ENCODE data around the gene DIP2C.

The DIP2C gene

DNA sequence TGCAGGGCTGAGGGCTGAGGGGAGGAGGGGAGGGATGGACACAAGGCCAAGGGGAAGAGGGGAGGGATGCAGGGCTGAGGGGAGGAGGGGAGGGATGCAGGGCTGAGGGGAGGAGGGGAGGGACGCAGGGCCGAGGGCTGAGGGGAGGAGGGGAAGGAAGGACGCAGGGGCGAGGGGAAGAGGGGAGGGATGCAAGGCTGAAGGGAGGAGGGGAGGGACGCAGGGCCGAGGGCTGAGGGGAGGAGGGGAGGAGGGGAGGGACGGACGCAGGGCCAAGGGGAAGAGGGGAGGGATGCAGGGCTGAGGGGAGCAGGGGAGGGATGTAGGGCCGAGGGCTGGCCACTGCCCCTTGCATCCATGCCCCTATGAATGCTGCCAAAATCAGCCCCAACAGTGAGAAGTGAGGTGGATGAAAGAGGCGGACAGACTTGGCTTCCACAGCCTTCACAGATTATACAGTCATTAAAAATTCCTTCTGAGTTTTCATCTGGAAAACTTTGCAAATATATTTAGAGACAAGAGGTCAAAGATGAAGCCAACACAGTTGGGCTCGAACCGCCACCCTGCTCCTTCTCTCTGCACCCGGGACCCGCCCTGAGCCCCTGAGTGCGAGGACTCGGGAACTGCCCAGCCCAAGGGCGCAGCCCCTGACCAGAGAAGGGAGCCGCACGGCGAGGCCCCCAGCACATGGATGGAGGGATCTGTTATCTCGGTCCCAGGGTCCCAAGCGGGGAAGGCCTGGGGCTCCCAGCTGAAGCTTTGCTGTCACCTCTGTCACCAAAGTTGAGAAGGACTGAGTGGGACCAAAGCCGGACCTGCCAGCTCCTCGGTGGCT is 65.8 kb downstream of the DIP2C start:
- no peak for TF ChIP-seq EZH2 (IDR thresholded peaks at IDR 0.05; ENCODE audit: borderline replicate concordance, low read depth, low read length, severe bottlenecking)
- TF ChIP-seq, protein P1, sequence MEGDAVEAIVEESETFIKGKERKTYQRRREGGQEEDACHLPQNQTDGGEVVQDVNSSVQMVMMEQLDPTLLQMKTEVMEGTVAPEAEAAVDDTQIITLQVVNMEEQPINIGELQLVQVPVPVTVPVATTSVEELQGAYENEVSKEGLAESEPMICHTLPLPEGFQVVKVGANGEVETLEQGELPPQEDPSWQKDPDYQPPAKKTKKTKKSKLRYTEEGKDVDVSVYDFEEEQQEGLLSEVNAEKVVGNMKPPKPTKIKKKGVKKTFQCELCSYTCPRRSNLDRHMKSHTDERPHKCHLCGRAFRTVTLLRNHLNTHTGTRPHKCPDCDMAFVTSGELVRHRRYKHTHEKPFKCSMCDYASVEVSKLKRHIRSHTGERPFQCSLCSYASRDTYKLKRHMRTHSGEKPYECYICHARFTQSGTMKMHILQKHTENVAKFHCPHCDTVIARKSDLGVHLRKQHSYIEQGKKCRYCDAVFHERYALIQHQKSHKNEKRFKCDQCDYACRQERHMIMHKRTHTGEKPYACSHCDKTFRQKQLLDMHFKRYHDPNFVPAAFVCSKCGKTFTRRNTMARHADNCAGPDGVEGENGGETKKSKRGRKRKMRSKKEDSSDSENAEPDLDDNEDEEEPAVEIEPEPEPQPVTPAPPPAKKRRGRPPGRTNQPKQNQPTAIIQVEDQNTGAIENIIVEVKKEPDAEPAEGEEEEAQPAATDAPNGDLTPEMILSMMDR (IDR thresholded peaks at IDR 0.05; ENCODE audit: borderline replicate concordance, extremely low read depth, low read length, poor library complexity, severe bottlenecking) = no peak
- no peak for ATAC-seq (ENCODE audit: insufficient read depth, low read depth)
- DNase-seq = no peak

GRCh38 chr10:623014-623413 is 66.5 kb downstream of the DIP2C start:
- no peaks in the 10 kb centered on the region for H3K79me2 ChIP-seq (ENCODE audit: insufficient read depth, low read length)

More for the DNA sequence above, 65.8 kb downstream of the DIP2C start:
- no peaks in the 10 kb centered on the region for H3K79me2 ChIP-seq (ENCODE audit: insufficient read depth, low read length)
- 0 out of 2 replicates have a peak, but pooled peaks cover 6% of the 10 kb centered on the region for H4K20me1 ChIP-seq (ENCODE audit: insufficient read depth, low read length)
- no peak overlapping the region for H3K9ac ChIP-seq (ENCODE audit: low read depth, low read length)
- peaks cover 16% of the 10 kb centered on the region for H3K27me3 ChIP-seq (ENCODE audit: insufficient read depth, low read length, poor library complexity)
- H3K9me3 ChIP-seq (ENCODE audit: insufficient read depth, low read length, severe bottlenecking) = no peaks in the 10 kb centered on the region
- H3K4me3 ChIP-seq (ENCODE audit: low read depth in 1 of 2, low read length in 2 of 2) = no peak overlapping the region
- H3K36me3 ChIP-seq (ENCODE audit: insufficient read depth, low read length) = no peaks in the 10 kb centered on the region
- no peak overlapping the region for H3K4me2 ChIP-seq (ENCODE audit: insufficient read depth, low read length)
- H2AFZ ChIP-seq (ENCODE audit: low read depth, low read length) = no peak overlapping the region
- no peak overlapping the region for H3K27ac ChIP-seq (ENCODE audit: low read length)
- no peaks in the 10 kb centered on the region for H3K4me1 ChIP-seq (ENCODE audit: insufficient read depth, low read length)

DNA sequence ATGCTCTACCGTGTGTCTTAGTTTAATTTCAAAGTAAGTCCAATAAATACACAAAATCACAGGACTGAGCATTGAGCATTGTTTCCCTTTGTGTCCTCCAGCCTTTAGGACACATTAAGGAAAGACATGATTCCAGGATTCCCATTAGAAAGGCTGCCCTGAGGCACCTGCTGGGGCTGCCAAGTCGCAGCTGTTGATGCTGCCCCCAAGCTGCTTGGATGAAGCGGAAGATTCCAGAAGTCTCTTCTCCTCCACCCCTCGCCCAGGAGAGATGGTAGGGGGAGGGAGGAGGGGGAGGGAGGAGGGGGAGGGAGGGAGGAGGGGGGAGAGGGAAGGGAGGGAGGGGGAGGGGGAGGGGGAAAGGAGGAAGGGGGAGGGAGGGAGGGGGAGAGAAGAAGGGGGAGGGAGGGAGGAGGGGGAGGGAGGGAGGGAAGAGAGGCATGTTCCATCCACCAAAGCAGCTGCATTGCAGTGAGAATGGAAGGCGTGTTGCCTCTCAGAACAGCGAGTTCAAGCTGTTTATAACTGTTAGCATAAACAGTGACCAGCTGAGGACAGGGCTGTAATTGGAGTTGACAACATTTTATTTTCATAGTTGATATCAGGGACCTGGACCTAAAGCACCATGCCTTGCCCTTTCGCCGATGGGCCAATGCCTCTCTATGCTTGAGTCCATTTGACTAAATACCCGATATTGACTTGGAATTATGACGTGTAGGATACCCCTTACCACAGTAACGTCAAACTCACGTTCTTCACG is 67.3 kb downstream of the DIP2C start:
- peaks cover 16% of the 10 kb centered on the region for H3K27me3 ChIP-seq (ENCODE audit: insufficient read depth, low read length, poor library complexity)
- no peaks in the 10 kb centered on the region for H3K36me3 ChIP-seq (ENCODE audit: insufficient read depth, low read length)
- H3K27ac ChIP-seq (ENCODE audit: low read length) = no peak overlapping the region
- no peak overlapping the region for H3K9ac ChIP-seq (ENCODE audit: low read depth, low read length)
- no peak for TF ChIP-seq EZH2 (IDR thresholded peaks at IDR 0.05; ENCODE audit: borderline replicate concordance, low read depth, low read length, severe bottlenecking)
- no peaks in the 10 kb centered on the region for H3K4me1 ChIP-seq (ENCODE audit: insufficient read depth, low read length)
- H3K79me2 ChIP-seq (ENCODE audit: insufficient read depth, low read length) = no peaks in the 10 kb centered on the region
- H3K9me3 ChIP-seq (ENCODE audit: insufficient read depth, low read length, severe bottlenecking) = no peaks in the 10 kb centered on the region
- H2AFZ ChIP-seq (ENCODE audit: low read depth, low read length) = no peak overlapping the region
- DNase-seq (no peak), ATAC-seq (ENCODE audit: insufficient read depth, low read depth) (no peak)
- H3K4me2 ChIP-seq (ENCODE audit: insufficient read depth, low read length) = no peak overlapping the region
- 0 out of 2 replicates have a peak, but pooled peaks cover 6% of the 10 kb centered on the region for H4K20me1 ChIP-seq (ENCODE audit: insufficient read depth, low read length)
- H3K4me3 ChIP-seq (ENCODE audit: low read depth in 1 of 2, low read length in 2 of 2) = no peak overlapping the region

More at GRCh38 chr10:623014-623413, 66.5 kb downstream of the DIP2C start:
- H3K27me3 ChIP-seq (ENCODE audit: insufficient read depth, low read length, poor library complexity) = peaks cover 16% of the 10 kb centered on the region
- 0 out of 2 replicates have a peak, but pooled peaks cover 6% of the 10 kb centered on the region for H4K20me1 ChIP-seq (ENCODE audit: insufficient read depth, low read length)
- H2AFZ ChIP-seq (ENCODE audit: low read depth, low read length) = no peak overlapping the region
- H3K9ac ChIP-seq (ENCODE audit: low read depth, low read length) = no peak overlapping the region
- H3K4me1 ChIP-seq (ENCODE audit: insufficient read depth, low read length) = no peaks in the 10 kb centered on the region
- DNase-seq (no peak), ATAC-seq (ENCODE audit: insufficient read depth, low read depth) (no peak)
- TF ChIP-seq, protein P1 (IDR thresholded peaks at IDR 0.05; ENCODE audit: borderline replicate concordance, extremely low read depth, low read length, poor library complexity, severe bottlenecking) = no peak
- no peak for TF ChIP-seq EZH2 (IDR thresholded peaks at IDR 0.05; ENCODE audit: borderline replicate concordance, low read depth, low read length, severe bottlenecking)
- H3K9me3 ChIP-seq (ENCODE audit: insufficient read depth, low read length, severe bottlenecking) = no peaks in the 10 kb centered on the region
- no peaks in the 10 kb centered on the region for H3K36me3 ChIP-seq (ENCODE audit: insufficient read depth, low read length)
- no peak overlapping the region for H3K27ac ChIP-seq (ENCODE audit: low read length)
- no peak overlapping the region for H3K4me3 ChIP-seq (ENCODE audit: low read depth in 1 of 2, low read length in 2 of 2)
- no peak overlapping the region for H3K4me2 ChIP-seq (ENCODE audit: insufficient read depth, low read length)

- ATAC-seq (ENCODE audit: insufficient read depth, low read depth) (no peak), DNase-seq (no peak)
- Histone ChIP-seq H3K79me2 (ENCODE audit: insufficient read depth, low read length) (no peaks in the 10 kb centered on the region), H4K20me1 (ENCODE audit: insufficient read depth, low read length) (0 out of 2 replicates have a peak, but pooled peaks cover 6% of the 10 kb centered on the region), H3K36me3 (ENCODE audit: insufficient read depth, low read length) (no peaks in the 10 kb centered on the region), H2AFZ (ENCODE audit: low read depth, low read length) (no peak overlapping the region), H3K9ac (ENCODE audit: low read depth, low read length) (no peak overlapping the region), H3K27me3 (ENCODE audit: insufficient read depth, low read length, poor library complexity) (peaks cover 16% of the 10 kb centered on the region), H3K4me3 (ENCODE audit: low read depth in 1 of 2, low read length in 2 of 2) (no peak overlapping the region), H3K9me3 (ENCODE audit: insufficient read depth, low read length, severe bottlenecking) (no peaks in the 10 kb centered on the region), H3K27ac (ENCODE audit: low read length) (no peak overlapping the region), H3K4me2 (ENCODE audit: insufficient read depth, low read length) (no peak overlapping the region), H3K4me1 (ENCODE audit: insufficient read depth, low read length) (no peaks in the 10 kb centered on the region)
- TF ChIP-seq, protein P1 (IDR thresholded peaks at IDR 0.05; ENCODE audit: borderline replicate concordance, extremely low read depth, low read length, poor library complexity, severe bottlenecking) = no peak
- TF ChIP-seq EZH2 (IDR thresholded peaks at IDR 0.05; ENCODE audit: borderline replicate concordance, low read depth, low read length, severe bottlenecking) = no peak
Measured at GRCh38 chr10:621513-621912, 68.0 kb downstream of the DIP2C start.

Measured in DND-41 (cell line).